ENCODE results near the gene GRM4.

GRM4 gene

GRCh38 chr6:34132486-34133185 lies 13.3 kb downstream of the GRM4 start:
- Mint-ChIP-seq H3K4me3 (no peak overlapping the region), H3K4me1 (peaks cover 10% of the 10 kb centered on the region), H3K27me3 (peaks cover 72% of the 10 kb centered on the region), H3K27ac (no peak overlapping the region), H3K9me3 (no peaks in the 10 kb centered on the region)
- ATAC-seq (no peak), DNase-seq (no peak)

GRCh38 chr6:34131326-34132290 lies 14.3 kb downstream of the GRM4 start:
- H3K9me3 Mint-ChIP-seq, result no peaks in the 10 kb centered on the region
- peaks cover 10% of the 10 kb centered on the region for H3K4me1 Mint-ChIP-seq
- ATAC-seq, result no peak
- no peak overlapping the region for H3K4me3 Mint-ChIP-seq
- no peak for DNase-seq
- peaks cover 62% of the 10 kb centered on the region for H3K27me3 Mint-ChIP-seq
- no peak overlapping the region for H3K27ac Mint-ChIP-seq

- ATAC-seq (no peak), DNase-seq (no peak)
- Mint-ChIP-seq H3K27ac (no peak overlapping the region), H3K4me3 (no peak overlapping the region), H3K4me1 (peaks cover 10% of the 10 kb centered on the region), H3K27me3 (peaks cover 54% of the 10 kb centered on the region), H3K9me3 (no peaks in the 10 kb centered on the region)
These were observed 15.0 kb downstream of the GRM4 start for GRCh38 chr6:34130862-34131261.

GRCh38 chr6:34129753-34130152 lies 16.1 kb downstream of the GRM4 start:
- no peak for ATAC-seq
- Mint-ChIP-seq H3K4me1 (peaks cover 10% of the 10 kb centered on the region), H3K4me3 (no peak overlapping the region), H3K9me3 (no peaks in the 10 kb centered on the region), H3K27ac (no peak overlapping the region), H3K27me3 (peaks cover 43% of the 10 kb centered on the region)
- no peak for DNase-seq

GRCh38 chr6:34128045-34128444 lies 17.8 kb downstream of the GRM4 start:
- Mint-ChIP-seq H3K9me3 (no peaks in the 10 kb centered on the region), H3K4me1 (peaks cover 10% of the 10 kb centered on the region), H3K27ac (no peak overlapping the region), H3K27me3 (peaks cover 32% of the 10 kb centered on the region), H3K4me3 (no peak overlapping the region)
- ATAC-seq (no peak), DNase-seq (no peak)

GRCh38 chr6:34126419-34126818 lies 19.5 kb downstream of the GRM4 start:
- ATAC-seq (no peak), DNase-seq (no peak)
- Mint-ChIP-seq H3K4me3 (no peak overlapping the region), H3K27me3 (peaks cover 17% of the 10 kb centered on the region), H3K27ac (no peak overlapping the region), H3K4me1 (peaks cover 2% of the 10 kb centered on the region), H3K9me3 (no peaks in the 10 kb centered on the region)

- H3K9me3 Mint-ChIP-seq, result no peaks in the 10 kb centered on the region
- no peak overlapping the region for H3K27ac Mint-ChIP-seq
- DNase-seq, result no peak
- no peak overlapping the region for H3K4me3 Mint-ChIP-seq
- ATAC-seq, result no peak
- peaks cover 4% of the 10 kb centered on the region for H3K4me1 Mint-ChIP-seq
- H3K27me3 Mint-ChIP-seq, result peaks cover 13% of the 10 kb centered on the region
These were observed 19.9 kb downstream of the GRM4 start for GRCh38 chr6:34125939-34126338.

- ATAC-seq, result no peak
- Mint-ChIP-seq H3K4me1 (peaks cover 7% of the 10 kb centered on the region), H3K9me3 (no peaks in the 10 kb centered on the region), H3K4me3 (no peak overlapping the region), H3K27ac (peak overlapping the region in 1 of 2 donors; percentile 51), H3K27me3 (peaks cover 17% of the 10 kb centered on the region)
- DNase-seq, result no peak
These were observed 24.8 kb downstream of the GRM4 start for GRCh38 chr6:34120953-34121675.

- Mint-ChIP-seq H3K9me3 (no peaks in the 10 kb centered on the region), H3K4me1 (peaks cover 3% of the 10 kb centered on the region), H3K4me3 (no peak overlapping the region), H3K27me3 (peaks cover 58% of the 10 kb centered on the region), H3K27ac (no peak overlapping the region)
- no peak for ATAC-seq
- DNase-seq, result no peak
These were observed 30.0 kb downstream of the GRM4 start for GRCh38 chr6:34115915-34116314.

GRCh38 chr6:34115403-34115795 lies 30.5 kb downstream of the GRM4 start:
- H3K4me1 Mint-ChIP-seq, result no peaks in the 10 kb centered on the region
- H3K4me3 Mint-ChIP-seq, result no peak overlapping the region
- H3K27ac Mint-ChIP-seq, result no peak overlapping the region
- H3K9me3 Mint-ChIP-seq, result no peaks in the 10 kb centered on the region
- no peak for ATAC-seq
- H3K27me3 Mint-ChIP-seq, result peaks cover 63% of the 10 kb centered on the region
- DNase-seq, result no peak

GRCh38 chr6:34114695-34115402 lies 31.0 kb downstream of the GRM4 start:
- no peak overlapping the region for H3K4me3 Mint-ChIP-seq
- ATAC-seq, result no peak
- H3K27me3 Mint-ChIP-seq, result peaks cover 65% of the 10 kb centered on the region
- DNase-seq, result no peak
- no peaks in the 10 kb centered on the region for H3K9me3 Mint-ChIP-seq
- H3K27ac Mint-ChIP-seq, result no peak overlapping the region
- H3K4me1 Mint-ChIP-seq, result no peaks in the 10 kb centered on the region

- H3K4me1 Mint-ChIP-seq, result no peaks in the 10 kb centered on the region
- H3K4me3 Mint-ChIP-seq, result no peak overlapping the region
- DNase-seq, result no peak
- H3K27ac Mint-ChIP-seq, result no peak overlapping the region
- H3K9me3 Mint-ChIP-seq, result no peaks in the 10 kb centered on the region
- peaks cover 65% of the 10 kb centered on the region for H3K27me3 Mint-ChIP-seq
- ATAC-seq, result no peak
These were observed 32.4 kb downstream of the GRM4 start for GRCh38 chr6:34113532-34113931.

GRCh38 chr6:34112126-34112525 lies 33.8 kb downstream of the GRM4 start:
- Mint-ChIP-seq H3K4me1 (no peaks in the 10 kb centered on the region), H3K4me3 (no peak overlapping the region), H3K9me3 (no peaks in the 10 kb centered on the region), H3K27ac (no peak overlapping the region), H3K27me3 (peaks cover 57% of the 10 kb centered on the region)
- DNase-seq (no peak), ATAC-seq (no peak)

- Mint-ChIP-seq H3K4me1 (no peaks in the 10 kb centered on the region), H3K27ac (no peak overlapping the region), H3K4me3 (no peak overlapping the region), H3K27me3 (peaks cover 48% of the 10 kb centered on the region), H3K9me3 (no peaks in the 10 kb centered on the region)
- ATAC-seq (no peak), DNase-seq (no peak)
These were observed 35.3 kb downstream of the GRM4 start for GRCh38 chr6:34110610-34111009.

- Mint-ChIP-seq H3K4me1 (no peaks in the 10 kb centered on the region), H3K4me3 (no peak overlapping the region), H3K9me3 (no peaks in the 10 kb centered on the region), H3K27me3 (peaks cover 23% of the 10 kb centered on the region), H3K27ac (no peak overlapping the region)
- DNase-seq (no peak), ATAC-seq (no peak)
These were observed 37.7 kb downstream of the GRM4 start for GRCh38 chr6:34108176-34108575.
